GM12872 (cell line): ENCODE measurements around the gene PTPN22.

Experiments
- TF ChIP-seq, protein P1 (sequence below): IDR thresholded peaks from 3 replicates; pipeline ENCODE4 v1.5.1; 2011; ENCODE audit warnings: low read depth, mild to moderate bottlenecking, low read length, moderate library complexity; ENCODE audit not compliant: insufficient read depth

The PTPN22 gene

GRCh38 chr1:113804421-113805255 lies 66.9 kb downstream of the PTPN22 start:
- TF ChIP-seq, protein P1, sequence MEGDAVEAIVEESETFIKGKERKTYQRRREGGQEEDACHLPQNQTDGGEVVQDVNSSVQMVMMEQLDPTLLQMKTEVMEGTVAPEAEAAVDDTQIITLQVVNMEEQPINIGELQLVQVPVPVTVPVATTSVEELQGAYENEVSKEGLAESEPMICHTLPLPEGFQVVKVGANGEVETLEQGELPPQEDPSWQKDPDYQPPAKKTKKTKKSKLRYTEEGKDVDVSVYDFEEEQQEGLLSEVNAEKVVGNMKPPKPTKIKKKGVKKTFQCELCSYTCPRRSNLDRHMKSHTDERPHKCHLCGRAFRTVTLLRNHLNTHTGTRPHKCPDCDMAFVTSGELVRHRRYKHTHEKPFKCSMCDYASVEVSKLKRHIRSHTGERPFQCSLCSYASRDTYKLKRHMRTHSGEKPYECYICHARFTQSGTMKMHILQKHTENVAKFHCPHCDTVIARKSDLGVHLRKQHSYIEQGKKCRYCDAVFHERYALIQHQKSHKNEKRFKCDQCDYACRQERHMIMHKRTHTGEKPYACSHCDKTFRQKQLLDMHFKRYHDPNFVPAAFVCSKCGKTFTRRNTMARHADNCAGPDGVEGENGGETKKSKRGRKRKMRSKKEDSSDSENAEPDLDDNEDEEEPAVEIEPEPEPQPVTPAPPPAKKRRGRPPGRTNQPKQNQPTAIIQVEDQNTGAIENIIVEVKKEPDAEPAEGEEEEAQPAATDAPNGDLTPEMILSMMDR, result no peak

- TF ChIP-seq, protein P1, result no peak
These were observed 69.0 kb downstream of the PTPN22 start for GRCh38 chr1:113802367-113803007.

DNA sequence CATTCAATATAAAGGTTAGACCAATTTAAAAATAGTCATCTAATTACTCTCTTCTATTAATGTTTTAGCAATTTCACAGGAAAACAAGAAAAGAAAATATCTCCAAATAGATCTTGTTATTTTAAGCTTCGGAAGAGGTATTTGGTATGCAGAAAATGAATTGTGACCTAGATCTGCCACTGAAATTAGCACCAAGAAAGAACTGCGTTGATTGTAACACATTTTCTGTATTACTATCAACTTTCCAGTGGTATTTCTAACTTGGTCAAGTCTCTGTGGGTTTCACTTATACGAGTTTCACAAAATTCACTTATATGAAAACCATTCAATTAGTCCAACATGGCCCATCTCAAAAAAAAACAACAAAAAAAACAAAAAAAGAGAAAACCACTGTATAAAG lies 71.0 kb downstream of the PTPN22 start:
- TF ChIP-seq, protein P1, result no peak

GRCh38 chr1:113797472-113797871 lies 74.0 kb downstream of the PTPN22 start:
- TF ChIP-seq, protein P1, result no peak

DNA sequence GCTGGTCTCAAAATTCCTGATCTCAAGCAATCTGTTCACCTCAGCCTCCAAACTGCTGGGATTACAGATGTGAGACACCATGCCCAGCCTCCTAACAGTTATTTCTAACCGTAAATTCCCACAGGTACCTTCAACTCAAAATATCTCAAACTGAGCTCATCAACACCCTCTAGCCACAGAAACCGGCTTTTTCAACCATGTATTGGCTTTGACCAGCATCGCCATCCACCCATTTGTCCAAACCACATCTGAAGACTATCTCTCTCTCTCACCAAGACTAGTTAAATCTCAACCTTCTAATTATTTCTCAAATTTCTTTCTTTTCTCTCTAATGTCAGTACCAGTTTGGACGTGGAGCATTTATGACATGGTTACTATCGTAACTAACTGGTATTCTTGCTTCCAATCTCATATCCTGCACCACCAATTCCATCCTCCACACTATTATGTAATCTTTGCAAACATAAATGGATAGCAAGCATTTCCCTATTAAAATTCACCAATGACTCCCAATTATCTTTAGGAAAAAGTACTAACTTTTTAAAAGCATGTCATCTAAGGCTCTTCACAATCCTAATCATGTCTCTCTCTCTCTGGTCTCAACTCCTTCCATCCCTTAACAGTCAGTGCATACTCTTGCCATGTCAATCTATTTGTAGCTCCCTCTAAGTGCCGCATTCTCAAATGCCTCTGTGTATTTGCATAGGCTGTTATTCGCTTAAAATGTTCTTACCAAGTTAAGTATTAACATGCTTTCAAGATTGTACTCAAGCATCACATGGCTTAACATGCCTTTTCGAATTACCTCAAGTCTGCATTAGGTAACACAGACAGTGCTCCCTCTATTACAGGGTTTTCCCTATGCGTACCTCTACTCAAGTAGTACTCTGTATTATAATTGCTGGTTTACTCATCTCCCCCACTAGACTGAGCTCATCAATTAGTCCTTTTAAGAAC lies 77.4 kb downstream of the PTPN22 start:
- TF ChIP-seq, protein P1, result no peak

DNA sequence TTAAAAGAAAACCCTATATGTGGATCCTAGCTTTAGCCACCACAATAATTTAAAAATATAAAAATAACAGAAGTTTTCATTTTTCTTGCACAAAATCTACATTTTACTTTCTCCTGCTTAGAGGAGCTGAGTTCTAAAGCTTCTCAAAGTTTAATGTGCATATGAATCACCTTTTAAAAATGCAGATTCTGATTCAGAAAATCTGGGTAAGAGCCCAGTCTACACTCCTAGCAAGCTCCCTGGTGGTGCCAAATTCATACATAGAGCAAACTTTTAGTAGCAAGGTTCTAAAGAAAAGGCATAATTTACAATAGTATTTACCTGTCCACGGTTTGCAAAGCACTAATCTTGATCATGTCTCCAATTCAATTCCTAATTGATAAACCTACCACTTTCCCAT lies 78.5 kb downstream of the PTPN22 start:
- TF ChIP-seq, protein P1, result no peak

DNA sequence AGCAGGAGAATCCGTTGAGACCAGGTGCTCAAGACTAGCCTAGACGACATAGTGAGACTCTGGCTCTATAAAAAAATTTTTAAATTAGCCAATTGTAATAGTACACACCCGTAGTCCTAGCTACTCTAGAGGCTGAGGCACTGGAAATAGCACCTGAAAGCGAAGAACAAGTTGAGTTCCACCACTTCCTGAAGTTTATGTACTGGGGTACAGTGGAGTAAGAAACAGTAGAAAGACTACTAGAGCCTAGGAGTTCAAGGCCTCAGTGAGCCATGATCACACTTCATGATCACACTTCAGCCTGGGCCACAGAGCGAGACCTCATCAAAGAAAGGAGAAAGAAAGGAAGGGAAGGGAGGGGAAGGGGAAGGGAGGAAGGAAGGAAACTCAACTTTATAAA lies 79.0 kb downstream of the PTPN22 start:
- TF ChIP-seq, protein P1, result no peak
